ENCODE measurements around the gene HERPUD1. TPM values are rescaled to one million over a fixed set of nuclear protein-coding genes. Genes with fewer than 3 reads are reported as not detected.

The HERPUD1 gene
- total RNA-seq, 1 donor, result 190 TPM

DNA sequence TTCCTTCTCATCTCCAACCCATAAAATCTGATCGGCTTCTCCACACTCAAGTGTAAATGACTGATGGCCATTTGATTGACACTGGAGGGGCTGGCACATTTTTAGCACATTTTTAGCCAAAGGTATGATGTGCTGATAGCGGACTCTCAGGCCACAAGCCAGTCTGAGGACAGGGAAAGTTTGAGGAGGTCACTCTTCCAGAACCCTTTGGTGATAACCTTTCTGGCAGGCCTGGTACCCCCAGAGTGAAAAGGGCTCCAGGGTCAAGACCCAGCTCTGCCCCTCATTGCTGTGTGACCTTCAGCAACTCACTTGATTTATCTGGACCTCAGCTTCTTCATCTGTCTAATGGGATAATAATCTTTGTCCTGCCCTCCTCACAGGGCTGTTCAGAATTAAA, 55.8 kb downstream of the HERPUD1 start:
- TF ChIP-seq, protein P1, sequence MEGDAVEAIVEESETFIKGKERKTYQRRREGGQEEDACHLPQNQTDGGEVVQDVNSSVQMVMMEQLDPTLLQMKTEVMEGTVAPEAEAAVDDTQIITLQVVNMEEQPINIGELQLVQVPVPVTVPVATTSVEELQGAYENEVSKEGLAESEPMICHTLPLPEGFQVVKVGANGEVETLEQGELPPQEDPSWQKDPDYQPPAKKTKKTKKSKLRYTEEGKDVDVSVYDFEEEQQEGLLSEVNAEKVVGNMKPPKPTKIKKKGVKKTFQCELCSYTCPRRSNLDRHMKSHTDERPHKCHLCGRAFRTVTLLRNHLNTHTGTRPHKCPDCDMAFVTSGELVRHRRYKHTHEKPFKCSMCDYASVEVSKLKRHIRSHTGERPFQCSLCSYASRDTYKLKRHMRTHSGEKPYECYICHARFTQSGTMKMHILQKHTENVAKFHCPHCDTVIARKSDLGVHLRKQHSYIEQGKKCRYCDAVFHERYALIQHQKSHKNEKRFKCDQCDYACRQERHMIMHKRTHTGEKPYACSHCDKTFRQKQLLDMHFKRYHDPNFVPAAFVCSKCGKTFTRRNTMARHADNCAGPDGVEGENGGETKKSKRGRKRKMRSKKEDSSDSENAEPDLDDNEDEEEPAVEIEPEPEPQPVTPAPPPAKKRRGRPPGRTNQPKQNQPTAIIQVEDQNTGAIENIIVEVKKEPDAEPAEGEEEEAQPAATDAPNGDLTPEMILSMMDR (IDR thresholded peaks at IDR 0.05; ENCODE audit: extremely low read depth, low read depth, low read length), result no peak
- Histone ChIP-seq H3K4me1 (ENCODE audit: insufficient read depth, low read length) (peaks cover 44% of the 10 kb centered on the region), H3K27me3 (ENCODE audit: insufficient read depth, low read length) (no peaks in the 10 kb centered on the region), H3K4me2 (ENCODE audit: insufficient read depth, low read length) (peak overlapping the region; percentile 87), H3K36me3 (ENCODE audit: insufficient read depth, low read length) (no peaks in the 10 kb centered on the region), H4K20me1 (ENCODE audit: insufficient read depth, low read length) (no peaks in the 10 kb centered on the region), H3K9me3 (ENCODE audit: low read depth, low read length) (no peaks in the 10 kb centered on the region), H3K79me2 (ENCODE audit: insufficient read depth, low read length) (peaks cover 45% of the 10 kb centered on the region), H3K27ac (ENCODE audit: low read depth, low read length) (no peak overlapping the region), H3K4me3 (ENCODE audit: insufficient read depth, low read length) (no peak overlapping the region), H2AFZ (ENCODE audit: low read length) (no peak overlapping the region)
- peak; percentile 26 for DNase-seq (ENCODE audit: insufficient read length, low spot score, missing footprints)

DNA sequence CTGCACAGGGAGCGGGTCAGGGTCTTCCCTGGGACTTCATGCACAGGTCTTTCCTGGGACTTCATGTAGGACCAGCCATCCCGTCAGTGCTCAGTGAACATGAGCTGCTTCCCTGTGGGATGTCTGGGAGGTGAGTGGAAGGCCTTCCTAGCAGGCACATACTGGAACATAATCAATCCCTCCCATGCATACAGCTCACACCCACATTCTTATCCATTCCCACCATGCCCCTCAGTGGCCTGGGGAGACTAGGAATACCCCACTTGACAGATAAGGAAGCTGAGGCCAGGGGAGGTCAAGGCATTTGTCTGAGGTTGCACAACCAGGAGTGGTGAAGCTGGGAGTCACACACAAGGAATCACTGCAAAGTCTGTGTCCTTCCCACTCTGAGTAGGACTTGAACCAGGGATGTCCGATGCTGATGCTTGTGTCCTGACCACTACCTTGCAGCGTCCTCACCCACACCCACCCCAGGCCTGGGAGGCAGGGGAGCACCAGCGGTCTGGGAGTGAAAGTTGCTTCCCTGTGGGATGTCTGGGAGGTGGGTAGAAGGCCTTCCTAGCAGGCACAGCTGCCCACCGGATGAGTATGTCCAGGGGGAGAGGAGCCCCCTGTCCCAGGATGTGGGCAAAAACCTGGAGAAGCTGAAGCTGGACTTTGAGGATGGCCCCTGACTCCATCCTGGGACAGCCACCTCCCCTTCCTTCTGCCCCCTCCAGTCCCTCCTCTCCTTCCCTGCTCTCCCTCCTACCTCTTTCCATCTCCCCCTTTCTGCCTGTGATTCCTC, 56.4 kb downstream of the HERPUD1 start:
- peak; percentile 81 for DNase-seq (ENCODE audit: insufficient read length, low spot score, missing footprints)
- H2AFZ ChIP-seq (ENCODE audit: low read length), result peak overlapping the region; percentile 90

DNA sequence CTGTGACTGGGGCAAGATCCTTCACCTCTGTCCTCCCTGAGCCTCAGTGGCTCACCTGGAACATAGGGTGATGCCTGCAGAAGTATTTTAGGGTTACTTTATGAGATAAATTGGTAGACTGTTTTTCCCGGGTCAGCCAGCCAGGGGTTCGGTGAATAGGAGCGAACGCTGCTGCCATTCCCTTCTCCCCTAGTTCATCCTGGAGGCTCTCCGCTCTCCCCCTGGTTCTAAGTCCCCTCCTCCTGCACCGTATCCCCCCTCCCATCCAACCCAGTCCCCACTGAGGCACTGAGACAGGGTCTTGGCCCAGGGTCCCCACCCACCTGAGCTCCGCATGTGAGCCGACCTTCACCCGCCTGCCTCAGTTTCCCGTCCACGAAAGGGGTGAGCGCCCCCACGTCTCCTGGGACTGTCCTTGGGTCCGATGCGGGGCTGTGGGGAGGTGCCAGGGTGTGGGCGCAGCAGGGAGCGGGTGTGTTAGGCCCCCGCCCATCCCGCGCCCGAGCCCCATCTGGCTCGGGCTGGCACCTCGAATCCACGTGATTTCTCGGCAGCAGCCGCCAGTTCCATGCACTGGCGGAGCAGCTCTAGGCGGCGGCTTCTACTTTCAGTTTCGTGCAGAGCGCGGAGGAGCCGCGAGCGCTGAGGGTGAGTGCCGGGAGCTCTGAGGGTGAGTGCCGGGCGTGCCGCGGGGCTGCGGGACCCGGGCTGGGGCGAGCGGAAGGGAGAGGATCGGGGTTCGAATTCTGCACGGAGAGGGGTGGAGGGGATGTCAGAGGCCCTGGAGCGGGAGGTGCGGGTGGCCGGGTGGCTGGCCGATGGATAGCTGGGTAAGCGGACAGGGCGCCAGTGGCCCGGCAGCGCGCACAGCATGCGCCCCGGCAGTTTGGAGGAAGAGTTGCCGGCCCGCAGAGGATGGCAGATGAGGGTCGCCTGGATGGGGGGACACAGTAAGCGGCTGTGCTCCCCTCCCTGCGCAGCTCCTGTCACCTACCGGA, 57.3 kb downstream of the HERPUD1 start, which contains the start of gene NLRC5:
TSS of gene NLRC5 (plus strand) at position 610 of the 998 bp plus-strand sequence. CDS start 31,156 bp downstream, outside the sequence.
- Histone ChIP-seq H2AFZ (ENCODE audit: low read length) (peak within 1 kb of the TSS; percentile 90), H4K20me1 (ENCODE audit: insufficient read depth, low read length) (no peaks in the 10 kb centered on the region), H3K27me3 (ENCODE audit: insufficient read depth, low read length) (no peaks in the 10 kb centered on the region), H3K4me3 (ENCODE audit: insufficient read depth, low read length) (peak within 1 kb of the TSS; percentile 88), H3K4me2 (ENCODE audit: insufficient read depth, low read length) (peak within 1 kb of the TSS; percentile 87), H3K4me1 (ENCODE audit: insufficient read depth, low read length) (peaks cover 44% of the 10 kb centered on the region), H3K36me3 (ENCODE audit: insufficient read depth, low read length) (no peaks in the 10 kb centered on the region), H3K79me2 (ENCODE audit: insufficient read depth, low read length) (peaks cover 60% of the 10 kb centered on the region), H3K27ac (ENCODE audit: low read depth, low read length) (peak within 1 kb of the TSS; percentile 79), H3K9me3 (ENCODE audit: low read depth, low read length) (no peaks in the 10 kb centered on the region)
- DNase-seq (ENCODE audit: insufficient read length, low spot score, missing footprints), result peak; percentile 96
- TF ChIP-seq, protein P1 (IDR thresholded peaks at IDR 0.05; ENCODE audit: extremely low read depth, low read depth, low read length), result no peak

More for the DNA sequence above, 56.4 kb downstream of the HERPUD1 start:
- Histone ChIP-seq H3K4me3 (ENCODE audit: insufficient read depth, low read length) (peak overlapping the region; percentile 88), H4K20me1 (ENCODE audit: insufficient read depth, low read length) (no peaks in the 10 kb centered on the region), H3K79me2 (ENCODE audit: insufficient read depth, low read length) (peaks cover 52% of the 10 kb centered on the region), H3K27me3 (ENCODE audit: insufficient read depth, low read length) (no peaks in the 10 kb centered on the region), H3K4me2 (ENCODE audit: insufficient read depth, low read length) (peak overlapping the region; percentile 87), H3K4me1 (ENCODE audit: insufficient read depth, low read length) (peaks cover 44% of the 10 kb centered on the region), H3K27ac (ENCODE audit: low read depth, low read length) (peak overlapping the region; percentile 79), H3K9me3 (ENCODE audit: low read depth, low read length) (no peaks in the 10 kb centered on the region), H3K36me3 (ENCODE audit: insufficient read depth, low read length) (no peaks in the 10 kb centered on the region)
- TF ChIP-seq, protein P1 (IDR thresholded peaks at IDR 0.05; ENCODE audit: extremely low read depth, low read depth, low read length), result no peak

Data from osteoblast (primary cell).